Kidney (tissue), 14 donors: ENCODE data around the gene C15orf61. TPM values are rescaled to one million over a fixed set of nuclear protein-coding genes. Genes with fewer than 3 reads are reported as not detected.
A peak's percentile ranks its signal among the peaks of the same experiment; 100 is the strongest.

Experiments
- DNase-seq, 5 donors: peaks; one replicate each; pipeline ENCODE4 v3.0.0-alpha.2; 2013 to 2020
- FAIRE-seq: peaks from 2 replicates; lab custom pipeline; 2012; peaks lifted over from hg19 to GRCh38; lab: Jason Lieb, UNC
- H3K27ac ChIP-seq, 2 donors: one replicate each; pipeline ENCODE4 v1.7.0; 2013; ENCODE audit warnings: low read depth in 2 of 2, low read length in 2 of 2, inconsistent platforms in 1 of 2
- H3K27me3 ChIP-seq: one replicate; pipeline ENCODE4 v1.7.1; 2013; ENCODE audit warnings: low read length, inconsistent platforms; ENCODE audit not compliant: control insufficient read depth, insufficient read depth
- H3K36me3 ChIP-seq, 3 donors: one replicate each; pipeline versions ENCODE4 v1.7.0 to v1.7.1; 2013; ENCODE audit warnings: low read length in 3 of 3, control low read depth in 1 of 3, inconsistent platforms in 1 of 3; ENCODE audit not compliant: insufficient read depth in 3 of 3, control insufficient read depth in 2 of 3
- H3K4me1 ChIP-seq, 3 donors: one replicate each; pipeline versions ENCODE4 v1.7.0 to v1.7.1; 2013; ENCODE audit warnings: low read length in 3 of 3, inconsistent platforms in 1 of 3, low read depth in 1 of 3; ENCODE audit not compliant: control insufficient read depth in 2 of 3, insufficient read depth in 2 of 3
- H3K4me3 ChIP-seq, 3 donors: one replicate each; pipeline versions ENCODE4 v1.7.0 to v1.8.1; 2013; ENCODE audit warnings: low read length in 3 of 3, control low read depth in 1 of 3, inconsistent platforms in 1 of 3
- H3K9ac ChIP-seq, 3 donors: one replicate each; pipeline versions ENCODE4 v1.7.0 to v1.7.1; 2013; ENCODE audit warnings: low read length in 3 of 3, control low read depth in 1 of 3, inconsistent platforms in 1 of 3
- H3K9me3 ChIP-seq, 3 donors: one replicate each; pipeline versions ENCODE4 v1.7.0 to v1.7.1; 2013; ENCODE audit warnings: low read length in 3 of 3, control low read depth in 1 of 3, inconsistent platforms in 1 of 3; ENCODE audit not compliant: control insufficient read depth in 2 of 3, insufficient read depth in 1 of 3
- intact Hi-C: fragments of 100-400 bp; cut with DNase I; formaldehyde crosslinking; loops from one replicate; pipeline ENCODE4 v1.11.1; 2022
- polyA plus RNA-seq: library from polyadenylated mRNA; stranded (reverse); fragments of 350-450 nt; fragmentation: Illumina TruSeq; extraction: RNeasy Lipid Tissue Mini Kit (QIAGEN cat#74804); gene quantifications from one replicate; pipeline ENCODE4 v1.2.3, GENCODE V29; 2014; ENCODE audit warnings: low read depth, low replicate concordance; ENCODE audit not compliant: insufficient read depth
- total RNA-seq: library from RNA; stranded (reverse); fragmentation: NEBNext Ultra II Directional; extraction: Animal tissue kit (Norgen Biotek cat#: 25700); gene quantifications from one replicate; pipeline ENCODE4 v1.2.1, GENCODE V29; 2021
- TF ChIP-seq, protein P1 (sequence below): IDR thresholded peaks from 3 replicates; pipeline ENCODE4 v1.5.1; 2012; ENCODE audit warnings: mild to moderate bottlenecking, moderate library complexity, borderline replicate concordance; ENCODE audit not compliant: insufficient read depth; ENCODE audit errors: extremely low read depth
- donor health status: control.
- donor health status: control.
- donor health status: control.
- donor health status: control.
- donor health status: control.
- donor health status: DM: yes; HTN: yes; CAD: no.
- donor health status: Normal renal cell carcinoma (clear cell type).

The C15orf61 gene
- total and polyA plus RNA-seq, 2 donors from 2014 or later, result 5.5 to 8.7 TPM

DNA sequence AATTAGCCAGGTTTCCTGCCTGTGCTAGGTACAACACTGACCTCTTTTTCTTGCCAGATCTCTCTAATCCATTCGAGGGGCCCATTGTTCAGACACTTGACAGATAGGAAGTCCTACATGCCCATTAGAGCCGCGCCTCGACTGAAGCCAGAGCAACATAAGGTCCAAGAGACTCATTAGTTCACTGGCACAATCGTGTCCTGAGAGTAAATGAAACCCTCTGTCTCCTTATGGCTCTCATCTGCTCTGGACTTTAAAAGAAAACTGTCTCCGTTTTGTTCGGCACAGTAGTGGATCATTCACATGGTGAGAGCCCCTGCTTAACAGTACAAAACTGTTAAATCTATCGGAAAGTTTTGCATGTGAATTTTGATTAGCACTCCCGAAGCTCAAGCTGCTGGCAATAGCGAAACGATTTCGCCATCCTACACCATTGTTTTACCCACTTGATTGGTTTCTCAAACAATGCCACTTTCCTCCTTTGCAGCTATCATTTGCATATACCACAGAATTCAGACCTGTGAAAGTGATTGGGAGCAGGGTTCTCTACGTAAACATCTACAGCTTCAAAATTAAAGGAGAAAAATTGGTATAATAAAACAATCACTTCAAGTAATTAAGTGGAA, 19.0 kb upstream of the C15orf61 start:
- TF ChIP-seq, protein P1, sequence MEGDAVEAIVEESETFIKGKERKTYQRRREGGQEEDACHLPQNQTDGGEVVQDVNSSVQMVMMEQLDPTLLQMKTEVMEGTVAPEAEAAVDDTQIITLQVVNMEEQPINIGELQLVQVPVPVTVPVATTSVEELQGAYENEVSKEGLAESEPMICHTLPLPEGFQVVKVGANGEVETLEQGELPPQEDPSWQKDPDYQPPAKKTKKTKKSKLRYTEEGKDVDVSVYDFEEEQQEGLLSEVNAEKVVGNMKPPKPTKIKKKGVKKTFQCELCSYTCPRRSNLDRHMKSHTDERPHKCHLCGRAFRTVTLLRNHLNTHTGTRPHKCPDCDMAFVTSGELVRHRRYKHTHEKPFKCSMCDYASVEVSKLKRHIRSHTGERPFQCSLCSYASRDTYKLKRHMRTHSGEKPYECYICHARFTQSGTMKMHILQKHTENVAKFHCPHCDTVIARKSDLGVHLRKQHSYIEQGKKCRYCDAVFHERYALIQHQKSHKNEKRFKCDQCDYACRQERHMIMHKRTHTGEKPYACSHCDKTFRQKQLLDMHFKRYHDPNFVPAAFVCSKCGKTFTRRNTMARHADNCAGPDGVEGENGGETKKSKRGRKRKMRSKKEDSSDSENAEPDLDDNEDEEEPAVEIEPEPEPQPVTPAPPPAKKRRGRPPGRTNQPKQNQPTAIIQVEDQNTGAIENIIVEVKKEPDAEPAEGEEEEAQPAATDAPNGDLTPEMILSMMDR, result no peak
- DNase-seq (peak in 1 of 5 donors; percentile 24), FAIRE-seq (no peak)
- no peak overlapping the region for H3K4me3 ChIP-seq
- H3K27ac ChIP-seq, result no peak overlapping the region
- intact Hi-C loops, result no loop called here
- no peak overlapping the region for H3K9ac ChIP-seq
- no peaks in the 10 kb centered on the region for H3K4me1 ChIP-seq
- H3K9me3 ChIP-seq, result no peaks in the 10 kb centered on the region
- H3K27me3 ChIP-seq, result no peaks in the 10 kb centered on the region
- H3K36me3 ChIP-seq, result no peaks in the 10 kb centered on the region

DNA sequence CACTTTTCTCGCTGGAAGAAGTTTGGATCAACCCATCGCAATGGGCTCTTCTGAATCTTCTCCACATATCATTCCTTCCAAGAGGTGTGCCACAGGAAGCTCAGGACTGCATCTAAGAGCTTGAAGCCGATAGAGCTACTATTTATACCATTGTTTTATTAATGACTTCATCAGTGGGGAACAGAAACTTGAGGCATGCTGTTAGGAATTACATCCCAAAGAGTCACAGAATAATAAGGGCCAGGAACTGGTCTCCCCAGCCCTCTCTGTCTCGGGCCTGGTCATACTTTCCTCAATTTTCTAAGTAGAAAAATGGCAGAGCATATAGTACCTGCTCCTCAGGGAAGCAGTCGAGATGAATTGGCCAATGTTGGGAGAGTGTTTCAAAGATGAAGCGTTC, 16.9 kb upstream of the C15orf61 start:
- TF ChIP-seq, protein P1, result no peak
- no peaks in the 10 kb centered on the region for H3K9me3 ChIP-seq
- no peaks in the 10 kb centered on the region for H3K4me1 ChIP-seq
- no peak overlapping the region for H3K4me3 ChIP-seq
- no peak for FAIRE-seq
- H3K27ac ChIP-seq, result no peak overlapping the region
- intact Hi-C loops, result no loop called here
- no peaks in the 10 kb centered on the region for H3K27me3 ChIP-seq
- no peak overlapping the region for H3K9ac ChIP-seq
- H3K36me3 ChIP-seq, result no peaks in the 10 kb centered on the region
- no peak for DNase-seq

DNA sequence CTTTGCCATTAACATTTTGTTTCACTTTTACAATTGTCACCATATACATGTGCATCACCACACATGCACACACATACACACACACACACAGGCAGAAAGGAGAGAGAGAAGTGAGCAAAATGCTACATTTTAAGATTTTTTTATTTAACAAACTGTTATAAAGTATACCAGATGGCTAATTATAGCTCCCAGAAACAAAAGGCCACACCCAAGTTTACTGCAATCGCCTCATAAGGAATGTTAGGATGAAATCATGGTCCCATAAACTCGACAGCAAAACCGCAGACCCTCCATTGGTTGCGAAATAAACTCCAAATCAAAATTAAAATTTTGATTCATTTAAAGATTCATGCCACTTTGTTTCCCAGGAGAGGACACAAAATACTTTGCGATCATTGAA, 16.1 kb upstream of the C15orf61 start:
- Histone ChIP-seq H3K9me3 (no peaks in the 10 kb centered on the region), H3K36me3 (no peaks in the 10 kb centered on the region), H3K9ac (no peak overlapping the region), H3K4me1 (no peaks in the 10 kb centered on the region), H3K4me3 (no peak overlapping the region), H3K27ac (no peak overlapping the region), H3K27me3 (no peaks in the 10 kb centered on the region)
- no peak for DNase-seq
- FAIRE-seq, result no peak
- TF ChIP-seq, protein P1, result no peak
- intact Hi-C loops, result no loop called here
